OCI-LY7 (cell line): ENCODE results near the gene ABI2. TPM values are rescaled to one million over a fixed set of nuclear protein-coding genes. Genes with fewer than 3 reads are reported as not detected.

Experiments used
- BruUV-seq: library from RNA; stranded (reverse); fragments of 400-500 nt; replicated peaks from 2 replicates; lab custom pipeline; 2021; lab: Mats Ljungman, UMichigan
- CTCF ChIA-PET: fragments of 300-600 bp; sonication (Branson Sonifier 250); formaldehyde crosslinking; loops from one replicate; lab custom pipeline; 2022; ENCODE audit warnings: antibody characterized with exemption; ENCODE audit not compliant: unreplicated experiment; lab: Charles Lee
- POLR2A ChIA-PET: fragments of 300-600 bp; sonication (Branson Sonifier 250); formaldehyde crosslinking; loops from one replicate; lab custom pipeline; 2022; ENCODE audit warnings: antibody characterized with exemption; lab: Charles Lee
- DNase-seq: peaks from one replicate; pipeline ENCODE4 v3.0.0-alpha.2; 2015; ENCODE audit warnings: low spot score
- H2AFZ ChIP-seq: fragments of 200-600 bp; sonication (generic), shearing (Covaris generic); 2 replicates; pipeline ENCODE4 v1.6.1; 2014; ENCODE audit warnings: mild to moderate bottlenecking, antibody characterized with exemption, low read length, moderate library complexity
- H3K27ac ChIP-seq: fragments of 200-600 bp; sonication (generic); 2 replicates; pipeline ENCODE4 v1.5.1; 2014; ENCODE audit warnings: mixed run types, low read depth, mild to moderate bottlenecking, moderate library complexity, low read length, inconsistent platforms; ENCODE audit not compliant: poor library complexity, severe bottlenecking
- H3K36me3 ChIP-seq: fragments of 200-600 bp; sonication (generic); 2 replicates; pipeline ENCODE4 v1.6.1; 2014; ENCODE audit warnings: mild to moderate bottlenecking, antibody characterized with exemption, low read length, moderate library complexity, mixed read lengths; ENCODE audit not compliant: insufficient read depth
- H3K4me1 ChIP-seq: fragments of 200-600 bp; sonication (generic); 2 replicates; pipeline ENCODE4 v1.5.1; 2014; ENCODE audit warnings: mild to moderate bottlenecking, low read length; ENCODE audit not compliant: insufficient read depth, poor library complexity, severe bottlenecking
- H3K4me2 ChIP-seq: fragments of 200-600 bp; sonication (generic); 2 replicates; pipeline ENCODE4 v1.6.1; 2014; ENCODE audit warnings: mild to moderate bottlenecking, low read length
- H3K4me3 ChIP-seq: fragments of 200-600 bp; sonication (generic); 2 replicates; pipeline ENCODE4 v1.5.1; 2014; ENCODE audit warnings: mild to moderate bottlenecking, low read depth, low read length; ENCODE audit not compliant: poor library complexity, severe bottlenecking
- H3K79me2 ChIP-seq: fragments of 200-600 bp; sonication (generic); 2 replicates; pipeline ENCODE4 v1.6.1; 2016; ENCODE audit warnings: low read depth, mild to moderate bottlenecking, low read length, moderate library complexity, mixed read lengths; ENCODE audit not compliant: insufficient read depth
- H3K9me2 ChIP-seq: fragments of 200-600 bp; sonication (generic); 2 replicates; pipeline ENCODE4 v1.6.1; 2016; ENCODE audit warnings: mild to moderate bottlenecking, low read length, mixed read lengths; ENCODE audit not compliant: insufficient read depth
- H3K9me3 ChIP-seq: fragments of 200-600 bp; sonication (generic); 2 replicates; pipeline ENCODE4 v1.6.1; 2014; ENCODE audit warnings: mild to moderate bottlenecking, mixed run types, low read length, mixed read lengths
- H4K20me1 ChIP-seq: fragments of 200-600 bp; sonication (generic); 2 replicates; pipeline ENCODE4 v1.6.1; 2014; ENCODE audit warnings: mild to moderate bottlenecking, antibody characterized with exemption, low read length, moderate library complexity, mixed read lengths; ENCODE audit not compliant: insufficient read depth
- CTCF ChIP-seq: fragments of 200-600 bp; sonication (generic); conservative IDR thresholded peaks from 2 replicates; pipeline ENCODE4 v1.5.1; 2014; ENCODE audit warnings: mild to moderate bottlenecking, antibody characterized with exemption, low read length, moderate library complexity, mixed read lengths
- EZH2phosphoT487 ChIP-seq: fragments of 200-600 bp; sonication (generic); IDR thresholded peaks from 2 replicates; pipeline ENCODE4 v1.6.1; 2018; ENCODE audit warnings: low read depth, borderline replicate concordance, mild to moderate bottlenecking, mixed run types, antibody characterized with exemption, low read length, moderate library complexity, mixed read lengths
- intact Hi-C: fragments of 100-400 bp; cut with micrococcal nuclease; formaldehyde crosslinking; loops from one replicate; pipeline ENCODE4 v1.10.0; 2022; ENCODE audit not compliant: unreplicated experiment
- total RNA-seq, 2 experiments: library from RNA; depleted of rRNA in 1 of 2; stranded (reverse); fragments of >200 nt in 1 of 2; shearing (Covaris generic) in 1 of 2; gene quantifications; 2 replicates each; pipeline ENCODE4 v1.2.3, GENCODE V29; 2014 to 2022

ABI2 gene
- total RNA-seq, 2 experiments from 2014 or later: 37.9 to 64.6 TPM

DNA sequence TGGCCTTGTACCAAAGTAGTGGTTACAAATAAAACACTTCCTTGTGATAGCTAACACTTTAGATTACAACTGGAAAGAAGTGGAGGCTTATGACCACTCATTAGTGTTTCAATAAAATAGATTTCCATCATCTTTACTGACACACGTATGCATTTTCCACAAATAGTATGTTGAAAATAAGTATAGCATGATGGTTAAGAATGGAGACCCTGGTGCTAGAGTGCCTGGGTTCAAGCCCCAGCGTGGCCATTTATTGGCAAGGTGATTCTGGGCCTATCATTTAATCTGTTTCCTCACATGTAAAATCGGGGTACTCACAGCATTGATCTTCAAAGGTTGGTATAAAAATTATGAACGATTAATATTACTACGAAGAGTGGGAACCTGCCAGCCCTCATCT lies 152.4 kb downstream of the ABI2 start:
- no peak for DNase-seq
- peaks cover 10% of the 10 kb centered on the region; the same call in 1 of the 2 replicates for H3K36me3 ChIP-seq
- no peaks in the 10 kb centered on the region for H4K20me1 ChIP-seq
- POLR2A ChIA-PET: interaction anchor here (1.3 kb wide), 2 partner anchors 12 to 15 kb away, joined by 5 to 11 read pairs; no protein-coding TSS in a partner anchor
- CTCF ChIA-PET: no interaction called here
- no TSS peak for BruUV-seq
- no peak overlapping the region for H3K4me3 ChIP-seq
- H3K9me3 ChIP-seq: no peaks in the 10 kb centered on the region
- H3K79me2 ChIP-seq: no peaks in the 10 kb centered on the region
- no peak overlapping the region for H3K4me2 ChIP-seq
- intact Hi-C loops: no loop called here
- no peaks in the 10 kb centered on the region for H3K9me2 ChIP-seq
- H3K4me1 ChIP-seq: peaks cover 22% of the 10 kb centered on the region
- H3K27ac ChIP-seq: no peak overlapping the region
- no peak overlapping the region for H2AFZ ChIP-seq
- TF ChIP-seq CTCF: no peak
- no peak for TF ChIP-seq EZH2phosphoT487

DNA sequence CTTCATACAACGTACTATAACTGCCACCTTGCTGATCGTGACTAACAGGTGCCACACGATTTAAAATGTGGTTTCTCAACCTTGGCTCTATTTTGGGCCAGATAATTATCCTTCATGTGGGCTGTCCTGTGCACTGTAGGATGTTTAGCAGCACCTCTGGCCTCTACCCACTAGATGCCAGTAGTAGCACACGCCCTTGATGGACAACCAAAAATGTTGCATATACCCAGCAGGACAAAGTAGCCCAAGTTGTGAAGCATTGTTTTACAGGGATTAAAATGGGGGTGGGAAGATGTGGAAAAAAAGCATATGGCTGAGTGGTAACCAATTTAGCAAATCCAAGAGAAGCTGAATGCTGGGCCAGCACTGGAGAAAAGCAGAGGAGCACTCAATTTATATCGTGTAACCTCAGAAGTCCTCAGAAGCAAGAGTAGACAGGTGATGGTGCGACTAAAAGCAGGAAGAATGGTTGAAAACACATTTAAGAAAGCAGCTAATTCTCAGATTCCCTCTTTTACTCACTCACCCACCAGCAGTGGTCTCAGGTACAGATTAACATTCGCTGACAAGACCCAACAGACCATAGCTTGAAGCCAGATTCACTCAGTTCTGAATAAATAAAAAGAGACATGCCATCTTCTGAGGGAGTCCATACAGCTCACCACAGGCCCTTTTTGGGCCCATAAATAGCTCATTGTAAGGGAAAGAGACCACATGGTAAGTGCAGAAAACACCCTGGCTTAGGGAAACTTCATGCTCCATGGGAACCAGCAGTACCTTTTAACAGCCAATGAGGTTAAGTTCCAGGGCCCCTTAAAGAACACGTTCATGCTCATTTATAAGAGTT lies 156.3 kb downstream of the ABI2 start:
- DNase-seq: peak; percentile 82
- Histone ChIP-seq H3K9me3 (no peaks in the 10 kb centered on the region), H3K9me2 (no peaks in the 10 kb centered on the region), H3K27ac (peak overlapping the region; percentile 48), H3K79me2 (no peaks in the 10 kb centered on the region), H3K36me3 (peaks cover 21% of the 10 kb centered on the region), H2AFZ (peak overlapping the region; percentile 26; the same call in 1 of the 2 replicates), H3K4me2 (peak overlapping the region; percentile 52), H3K4me1 (peaks cover 25% of the 10 kb centered on the region), H4K20me1 (no peaks in the 10 kb centered on the region), H3K4me3 (no peak overlapping the region)
- POLR2A ChIA-PET: interaction anchor here (0.5 to 1.5 kb wide), 12 partner anchors 9 to 848 kb away, joined by 3 to 6 read pairs (median 3); no protein-coding TSS in a partner anchor
- BruUV-seq: no TSS peak
- CTCF ChIA-PET: interaction anchor here (0.6 to 2.9 kb wide), 5 partner anchors 66 to 1137 kb away, joined by 3 to 16 read pairs (median 3); no protein-coding TSS in a partner anchor
- TF ChIP-seq EZH2phosphoT487 (no peak), CTCF (peak; percentile 99)
- intact Hi-C loops: loop anchor here (1.0 to 2.0 kb wide), 5 partner anchors 99 to 424 kb away; no protein-coding TSS in a partner anchor
